Nucleus accumbens (tissue), 56 donors: ENCODE results near the gene XPNPEP1.

Experiments used
- DNase-seq, 56 donors: peaks; one replicate each; lab custom pipeline; 2025; lab: John Stamatoyannopoulos, UW

Gene XPNPEP1

DNA sequence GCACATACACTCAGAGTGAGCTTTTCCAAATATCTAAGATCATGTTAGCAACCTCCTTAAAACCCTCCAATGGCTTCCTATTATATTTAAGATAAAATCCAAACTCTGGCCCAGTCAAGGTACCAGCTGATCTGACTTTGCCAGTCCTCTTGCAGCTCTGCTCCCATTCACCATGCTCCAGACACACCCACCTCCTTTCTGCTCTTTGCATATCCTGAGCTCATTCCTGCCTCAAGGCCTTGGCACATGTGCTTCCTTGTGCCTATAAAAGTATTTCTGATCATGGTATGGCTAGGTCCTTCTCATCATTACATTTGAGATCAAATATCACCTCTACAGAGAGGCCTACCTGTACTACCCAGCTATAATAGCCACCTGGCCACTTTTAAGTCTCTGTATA, 27.5 kb downstream of the XPNPEP1 start:
- DNase-seq: peak in 1 of 56 donors; percentile 25

DNA sequence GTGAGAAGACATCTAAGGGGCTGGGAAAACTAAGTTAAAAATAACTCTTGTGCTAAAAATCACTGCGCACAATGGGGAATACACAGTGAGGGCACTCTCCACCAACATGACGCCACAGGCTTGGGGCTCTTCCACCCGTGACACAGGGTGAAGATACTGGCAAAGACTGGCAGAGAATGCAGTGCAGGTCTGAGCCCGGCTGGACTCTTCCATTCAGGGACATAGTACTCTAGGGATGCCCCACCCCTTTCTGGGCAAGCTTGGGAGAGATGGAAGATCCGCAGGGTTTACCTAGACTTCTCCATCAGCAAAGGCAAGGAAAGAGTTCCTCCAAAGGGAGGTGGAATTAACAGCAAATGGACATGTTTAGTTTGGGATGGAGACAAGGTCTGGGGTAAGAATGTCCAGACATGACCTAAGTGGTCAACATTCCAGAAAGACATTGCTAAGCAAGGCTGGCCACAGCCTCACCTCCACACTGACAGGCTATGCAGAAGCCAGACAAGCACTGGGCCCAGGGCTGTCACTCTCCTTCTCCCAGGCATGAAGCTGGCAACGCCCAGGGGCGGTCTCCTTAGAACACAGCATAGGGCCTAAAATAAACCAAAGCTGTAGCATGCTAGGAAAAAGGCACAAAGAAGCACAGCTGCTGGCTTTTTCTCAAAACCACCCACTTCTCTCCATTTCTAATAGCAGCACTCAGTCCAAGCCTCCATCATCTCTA, 28.1 kb downstream of the XPNPEP1 start:
- peak in 30 of 56 donors; percentile 9 to 70 (median 31) for DNase-seq

DNA sequence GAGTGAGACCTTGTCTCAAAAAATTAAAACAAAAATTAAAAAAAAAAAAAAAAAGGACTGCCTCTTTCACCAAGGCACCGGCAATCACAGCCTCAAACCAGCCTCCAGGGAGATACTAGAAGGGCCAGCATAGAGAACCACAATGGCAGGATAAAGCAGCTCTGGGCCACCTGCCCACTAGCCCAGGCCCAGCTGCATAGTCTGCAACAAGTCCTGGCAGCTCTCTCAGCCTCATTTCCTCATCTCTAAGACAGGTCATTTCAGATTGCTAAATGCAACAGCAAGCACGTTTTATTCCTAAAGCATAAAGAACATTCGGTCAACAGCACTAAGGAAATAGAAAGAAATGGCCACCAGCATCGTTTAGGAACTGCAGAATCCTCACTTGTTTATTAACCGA, 28.8 kb downstream of the XPNPEP1 start:
- DNase-seq: peak in 46 of 56 donors; percentile 9 to 76 (median 41)

DNA sequence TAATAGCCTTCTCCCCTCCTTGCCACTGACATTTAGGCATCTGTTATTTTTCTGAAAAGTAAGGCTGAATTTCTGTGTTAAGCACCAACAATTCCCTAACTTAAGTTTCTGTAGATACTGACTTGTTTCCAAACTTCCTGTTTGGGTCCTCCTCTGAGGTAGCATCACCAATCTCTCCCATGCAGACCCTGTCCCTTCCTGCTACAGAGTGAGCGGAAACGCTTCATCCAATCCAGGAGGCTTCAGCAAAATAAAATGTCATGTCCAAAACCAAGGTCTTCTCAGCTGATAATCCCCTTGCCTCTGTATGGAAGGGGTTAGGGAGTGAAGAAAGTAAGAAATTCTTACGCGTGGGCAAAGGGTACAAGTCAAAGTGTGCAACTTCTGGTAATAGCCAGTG, 29.9 kb downstream of the XPNPEP1 start:
- no peak for DNase-seq

DNA sequence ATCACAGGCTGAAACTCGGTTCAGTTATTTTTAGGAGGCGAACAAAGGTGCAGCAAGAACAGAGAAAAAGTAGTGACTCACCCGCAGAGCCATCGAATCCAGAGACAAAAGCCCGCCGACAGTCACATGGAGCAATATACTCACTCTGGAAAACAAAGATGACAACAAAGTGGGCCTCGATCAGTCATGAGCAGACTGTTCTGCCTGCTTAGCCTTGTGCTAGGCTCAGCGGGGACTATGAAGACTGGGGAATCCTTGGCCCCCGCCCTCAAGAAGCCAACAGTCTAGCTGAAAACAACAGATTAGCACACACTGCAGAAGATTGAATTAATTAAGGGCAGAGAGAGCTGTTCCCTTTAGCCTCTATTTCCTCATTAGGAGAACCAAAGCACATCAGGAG, 30.4 kb downstream of the XPNPEP1 start:
- DNase-seq: peak in 41 of 56 donors; percentile 4 to 79 (median 44)

DNA sequence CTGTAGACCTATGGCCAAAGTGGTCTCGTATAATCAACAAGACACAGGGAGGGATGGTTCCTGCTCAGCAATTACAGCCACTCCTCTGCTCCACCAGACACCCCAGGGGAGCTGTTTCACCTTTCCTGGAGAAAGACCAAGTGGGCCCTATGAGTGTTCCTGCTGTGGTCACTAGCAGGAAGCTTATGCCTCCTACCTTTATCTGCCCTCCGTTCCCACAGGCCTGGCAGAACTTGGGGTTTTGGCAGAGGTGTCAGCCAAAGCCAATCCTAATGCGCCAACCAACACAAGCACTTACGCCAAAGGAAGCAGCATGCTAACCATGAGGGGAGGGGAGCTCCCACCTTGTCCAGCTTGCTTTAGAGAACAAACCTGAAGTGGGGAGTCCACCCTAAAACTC, 31.2 kb downstream of the XPNPEP1 start:
- no peak for DNase-seq

DNA sequence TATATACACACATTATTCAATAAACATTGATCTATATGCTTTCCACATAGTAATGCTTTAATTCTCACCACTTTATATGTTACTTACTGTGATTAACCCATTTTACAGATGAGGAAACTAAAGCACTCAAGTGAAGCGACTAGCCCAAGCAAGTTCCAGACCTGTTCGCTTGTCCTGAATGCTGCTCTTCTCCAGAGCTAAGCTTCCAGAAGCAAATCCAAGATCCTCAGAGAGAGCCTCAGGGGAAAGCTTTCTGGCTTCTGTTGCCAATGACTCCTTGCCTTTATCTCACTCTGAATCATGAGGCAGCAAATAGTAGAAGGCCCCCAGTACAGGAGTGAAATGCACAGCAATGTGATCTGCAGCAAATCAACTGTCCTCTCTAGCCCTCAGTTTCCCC, 32.2 kb downstream of the XPNPEP1 start:
- no peak for DNase-seq

DNA sequence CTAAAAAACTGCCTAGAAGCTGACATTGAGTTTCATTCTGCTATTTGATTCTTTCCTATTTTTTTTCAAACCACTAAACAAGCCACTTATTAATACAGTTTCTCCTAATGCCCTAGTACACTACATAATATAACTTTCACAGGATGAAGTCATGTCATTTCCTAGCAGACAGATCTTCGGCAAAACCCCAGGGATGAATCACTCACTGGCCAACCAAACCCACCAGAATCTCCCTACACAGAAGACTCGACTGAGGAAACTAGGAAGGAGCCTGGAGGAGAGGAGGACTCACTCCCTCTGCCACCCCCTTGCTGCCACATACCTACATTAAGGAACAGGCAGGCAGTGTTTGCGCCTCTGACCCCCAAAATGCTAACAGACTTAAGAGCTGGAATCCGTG, 33.4 kb downstream of the XPNPEP1 start:
- no peak for DNase-seq

DNA sequence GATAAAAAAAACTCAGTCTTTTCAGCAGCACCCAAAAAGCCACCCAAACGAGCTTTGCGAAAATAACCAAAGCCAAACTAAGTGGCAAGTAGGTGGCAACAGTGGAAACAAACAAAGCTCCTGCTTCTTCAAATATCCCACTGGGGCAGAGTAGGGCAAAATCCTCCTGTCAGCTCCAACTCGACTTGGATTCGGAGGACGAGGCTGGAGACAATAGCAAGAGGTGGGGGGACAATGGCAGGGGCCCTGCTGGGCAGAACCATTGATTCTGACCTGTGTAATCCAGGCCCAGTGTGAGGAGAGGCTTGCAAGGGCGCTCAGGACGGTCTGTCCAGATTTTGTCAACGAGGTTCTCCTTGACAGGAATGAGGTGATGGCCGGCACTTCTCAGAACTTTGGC, 35.5 kb downstream of the XPNPEP1 start:
- no peak for DNase-seq

DNA sequence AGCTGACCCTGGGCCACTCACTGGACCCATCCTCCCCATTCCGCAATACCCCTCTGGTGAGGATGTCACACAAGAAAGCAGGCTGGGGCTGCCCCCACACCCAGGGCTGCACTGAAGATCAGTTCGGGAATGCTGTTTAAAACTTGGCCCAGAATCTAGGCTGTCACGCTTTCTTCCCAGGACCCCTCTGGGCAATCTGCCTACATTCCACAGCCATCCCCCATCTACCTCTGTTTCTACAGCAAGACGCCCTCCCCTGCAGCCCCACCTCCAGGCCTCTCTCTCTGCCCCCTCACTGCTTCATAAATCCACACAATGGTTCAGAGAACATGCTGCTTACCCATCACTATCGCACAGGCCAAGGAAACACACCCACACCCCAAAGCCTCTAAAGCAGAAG, 36.1 kb downstream of the XPNPEP1 start:
- peak in 7 of 56 donors; percentile 18 to 40 (median 20) for DNase-seq

DNA sequence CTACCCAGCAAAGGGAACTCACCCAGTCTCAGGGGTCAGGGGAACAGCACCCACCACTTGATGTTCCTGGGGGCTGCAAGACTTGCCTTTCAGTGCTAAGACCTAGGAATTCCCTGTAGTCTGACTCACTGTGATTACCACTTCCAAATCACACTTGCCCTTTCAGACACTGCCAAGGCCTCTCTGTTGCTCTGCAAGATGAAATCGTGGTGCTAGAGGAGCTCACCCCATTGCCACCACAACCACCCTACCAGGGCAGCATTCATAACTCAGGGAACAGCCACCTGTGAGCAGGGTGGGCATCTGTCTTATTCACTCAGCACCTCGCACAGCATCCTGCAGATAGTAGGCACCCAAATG, 36.5 kb downstream of the XPNPEP1 start:
- DNase-seq: no peak

DNA sequence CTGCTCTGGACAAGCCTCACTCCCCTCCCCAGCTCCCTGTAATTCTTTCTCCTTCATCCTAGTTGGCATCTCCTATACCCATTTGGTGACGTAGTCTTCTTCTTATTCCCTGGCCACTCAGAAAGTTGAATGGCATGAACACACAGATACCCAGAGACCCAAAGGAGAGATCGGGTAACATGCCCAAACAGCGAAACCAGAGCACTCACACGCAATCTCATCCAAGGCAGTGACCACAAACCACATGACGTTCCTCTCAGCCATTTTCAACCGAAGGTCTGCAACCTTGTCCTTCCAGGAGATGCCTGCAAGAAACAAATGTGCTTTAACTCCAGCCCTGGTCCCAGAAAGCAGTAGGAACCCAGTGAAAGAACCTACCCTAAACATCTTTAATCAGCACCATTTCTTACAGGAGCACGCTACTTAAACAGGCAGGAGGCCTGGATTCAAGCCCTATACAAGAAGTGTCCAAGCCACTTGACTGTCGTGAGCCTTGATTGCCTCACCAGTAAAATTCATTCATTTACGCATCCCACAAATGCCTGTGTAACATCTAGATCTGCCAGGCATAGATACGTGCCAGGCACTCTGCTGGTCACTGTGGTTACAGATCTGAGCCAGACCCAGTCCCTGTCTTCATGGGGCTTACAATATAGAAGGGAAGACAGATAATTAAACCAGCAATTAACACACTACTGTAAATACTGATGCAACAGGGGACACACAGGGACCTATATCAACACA, 37.1 kb downstream of the XPNPEP1 start:
- DNase-seq: no peak

DNA sequence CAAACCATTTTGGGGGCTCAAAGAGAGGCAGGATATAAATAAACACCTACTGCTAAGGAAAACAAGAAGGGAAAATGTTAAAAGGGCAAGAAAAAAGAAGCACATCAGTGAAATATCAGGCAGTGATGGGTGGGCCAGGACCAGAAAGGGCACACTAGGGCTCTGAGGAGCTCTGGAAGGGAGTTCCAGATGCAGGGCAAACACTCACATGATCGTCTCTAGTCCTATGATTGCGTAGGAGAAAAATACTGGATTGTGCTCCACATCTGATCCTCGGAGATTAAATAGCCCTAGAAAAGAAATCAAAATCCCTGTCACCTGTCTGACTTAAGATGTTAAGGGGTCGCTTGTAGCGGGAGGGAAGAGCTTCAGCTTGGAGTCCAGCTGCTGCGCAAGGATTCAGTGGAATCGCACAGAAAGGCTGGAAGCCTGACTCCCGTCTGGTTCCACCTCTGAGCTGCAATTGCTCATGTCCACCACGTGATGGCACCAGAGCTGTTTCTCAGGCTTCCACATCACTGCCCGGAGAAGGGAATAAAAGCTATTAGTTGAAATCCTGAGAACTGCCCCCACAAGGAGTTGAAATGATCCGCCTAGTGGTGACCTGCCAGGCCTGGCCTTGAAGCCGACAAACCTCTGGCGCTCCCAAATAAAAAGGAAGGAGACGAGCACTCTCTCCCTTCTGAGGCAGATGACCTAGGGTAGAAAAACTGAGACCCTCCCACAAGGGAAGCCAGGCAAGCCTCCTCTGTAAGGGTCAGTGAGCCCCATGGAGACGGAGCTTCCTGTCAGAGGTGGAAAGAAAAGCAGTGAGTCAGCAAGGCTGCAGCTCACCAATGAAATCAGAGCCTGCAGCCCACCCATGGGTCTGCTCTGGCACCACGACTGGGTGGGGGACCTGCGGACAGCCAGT, 39.2 kb downstream of the XPNPEP1 start:
- peak in 54 of 56 donors; percentile 22 to 89 (median 72) for DNase-seq

DNA sequence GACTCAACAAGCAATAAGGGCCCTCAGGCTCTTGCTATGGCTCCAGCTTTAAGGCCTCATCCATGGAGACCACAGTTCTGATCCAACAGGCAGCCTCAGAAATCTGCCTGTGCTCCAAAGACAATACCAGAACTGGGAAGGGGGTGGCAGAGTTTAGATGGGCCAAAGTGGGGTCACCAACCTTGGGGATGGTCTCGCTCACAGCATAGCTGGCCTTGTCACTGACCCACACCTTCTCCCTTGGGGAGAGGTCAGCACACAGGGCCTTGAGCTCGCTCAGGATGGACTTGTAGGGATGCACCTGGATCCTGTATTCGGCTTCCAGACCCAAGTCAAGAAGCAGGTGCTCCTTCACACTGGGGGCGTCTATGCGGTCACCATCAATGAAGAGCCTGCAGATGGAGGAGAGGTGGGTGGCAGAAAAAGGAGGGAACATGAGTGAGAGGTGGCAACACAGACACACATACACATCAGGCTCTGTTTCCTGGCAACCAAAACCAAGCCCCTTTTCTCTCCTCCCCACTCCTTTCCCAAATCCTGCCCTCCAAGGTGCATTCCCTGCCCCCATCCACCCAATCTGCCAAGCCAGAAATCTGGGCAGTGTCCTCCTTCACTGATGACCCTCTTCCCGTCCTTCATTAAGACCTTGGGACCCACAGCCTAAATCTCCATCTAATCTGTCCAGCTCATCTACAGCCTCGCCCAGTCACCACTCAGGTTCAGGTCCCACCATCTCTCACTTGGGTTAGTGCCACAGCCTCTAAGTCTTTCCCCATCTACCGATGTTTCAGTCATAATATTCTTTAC, 40.9 kb downstream of the XPNPEP1 start:
- DNase-seq: no peak

DNA sequence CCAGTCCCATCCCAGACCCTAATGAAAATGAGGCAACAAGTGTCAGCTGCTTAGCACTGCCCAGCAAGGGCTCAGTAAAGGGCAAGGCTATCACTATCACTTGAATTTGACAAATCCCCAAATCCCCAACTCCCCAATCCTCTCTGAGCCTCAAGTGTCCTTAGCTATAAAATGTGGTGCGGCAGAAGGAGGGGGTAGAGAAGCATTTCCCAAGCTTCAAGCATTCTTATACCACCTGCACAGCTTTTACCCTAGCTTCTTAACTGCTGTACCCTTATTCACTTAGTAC, 41.6 kb downstream of the XPNPEP1 start:
- no peak for DNase-seq

DNA sequence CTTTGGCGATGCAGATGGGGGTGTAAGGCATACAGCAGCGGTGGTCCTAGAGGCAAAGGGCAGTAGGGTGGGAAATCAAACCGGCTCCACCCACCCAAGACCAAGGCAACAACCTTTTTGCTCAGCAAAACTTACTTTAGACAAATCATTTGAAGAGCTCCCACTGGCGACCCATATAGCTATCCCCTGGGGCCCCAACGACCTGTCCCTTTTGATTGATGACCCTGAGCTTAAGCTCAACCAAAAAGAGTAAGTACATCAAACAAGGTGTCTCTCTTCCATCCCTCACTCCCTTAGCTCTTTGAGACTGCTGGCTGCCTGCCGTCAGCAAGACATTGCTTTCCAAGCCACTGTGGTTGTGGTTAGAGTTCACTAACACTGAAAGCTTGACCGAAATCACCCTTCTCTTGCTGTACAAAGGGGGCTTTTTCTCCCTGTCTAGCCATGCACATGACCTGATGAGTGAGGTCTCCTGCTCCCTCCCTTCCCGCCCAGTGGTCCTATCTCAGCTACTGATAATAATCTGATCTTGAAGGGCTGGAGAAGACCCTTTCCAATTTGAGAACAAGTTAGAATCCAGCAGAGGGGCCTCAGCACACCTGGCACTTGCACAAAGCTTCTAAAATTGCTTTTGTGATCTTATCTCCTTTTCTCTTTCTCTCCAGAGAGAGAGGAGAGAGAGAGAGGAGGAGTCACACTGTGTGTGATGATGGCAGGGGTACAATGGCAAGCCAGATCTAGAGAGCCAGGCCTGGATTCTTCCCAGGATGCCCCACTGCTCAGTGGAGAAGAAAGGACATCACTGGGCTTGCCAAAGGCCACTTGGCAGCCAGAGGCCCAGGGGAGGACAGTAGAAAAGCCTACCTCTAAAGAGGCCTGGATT, 42.2 kb downstream of the XPNPEP1 start:
- peak in 1 of 56 donors; percentile 10 for DNase-seq

DNA sequence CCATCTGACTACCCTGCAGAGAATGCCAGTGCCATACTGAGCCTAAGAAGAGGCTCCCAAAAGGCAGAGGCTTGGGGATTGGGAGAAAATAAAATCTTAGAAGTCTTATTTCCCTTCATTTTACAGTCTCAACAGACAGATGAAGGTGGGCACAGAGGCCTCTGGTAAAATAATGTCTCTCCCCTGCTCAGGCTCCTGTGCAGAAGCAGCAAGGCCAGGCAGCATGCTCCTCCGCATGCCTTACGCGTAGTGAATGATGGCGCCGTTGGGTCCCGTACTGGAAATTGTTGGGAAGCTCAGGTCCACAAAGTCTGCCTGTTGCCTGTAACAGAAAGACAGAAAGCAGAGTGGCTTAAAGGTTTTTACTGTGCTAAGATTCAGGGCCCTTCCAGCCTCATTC, 45.8 kb downstream of the XPNPEP1 start:
- DNase-seq: no peak

DNA sequence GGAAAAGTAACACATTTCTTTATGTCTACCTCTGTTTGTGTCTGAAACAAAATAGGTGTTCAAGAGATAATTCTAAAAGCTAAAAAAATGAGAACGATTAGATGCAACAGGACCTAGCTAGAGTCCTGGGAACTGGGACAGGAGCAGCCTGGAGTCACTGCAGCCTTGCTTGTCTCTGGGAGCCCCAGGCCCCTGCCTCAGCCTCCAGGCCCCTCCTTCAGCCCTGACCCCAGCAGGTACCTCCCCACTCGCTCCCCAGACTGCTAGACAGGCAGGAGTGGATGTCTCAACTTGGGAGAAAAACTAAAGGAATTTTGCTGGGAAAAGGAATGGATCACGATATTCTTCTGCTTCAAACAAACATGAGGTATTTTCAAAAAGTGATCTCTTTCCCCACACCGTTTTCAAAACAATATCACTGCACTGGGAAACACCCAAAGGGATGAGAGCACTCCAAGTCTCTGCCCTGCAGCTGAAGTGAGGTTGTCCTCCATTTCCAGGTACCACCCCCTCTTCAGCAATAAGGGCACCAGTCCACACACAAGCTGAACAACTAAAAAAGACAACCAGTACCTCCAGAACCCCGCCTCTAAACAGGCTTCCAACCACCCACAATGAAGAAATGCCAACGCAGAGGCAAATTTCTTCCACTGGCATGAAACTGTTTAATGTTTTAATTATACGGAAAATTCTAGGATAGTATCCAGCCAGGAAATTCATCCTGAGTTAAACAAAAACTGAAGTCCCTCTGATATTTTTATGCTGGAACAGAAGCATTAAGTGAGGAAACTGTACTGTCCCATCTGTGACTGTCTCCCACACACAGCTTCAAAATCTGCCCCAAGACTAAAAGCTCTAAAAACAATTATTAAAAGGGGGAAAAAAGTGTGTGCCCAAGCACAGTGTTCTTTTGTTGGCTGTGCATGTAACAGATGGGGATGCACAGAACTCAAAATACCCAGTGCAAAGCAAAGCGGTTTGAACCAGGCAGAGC, 47.2 kb downstream of the XPNPEP1 start:
- DNase-seq: no peak
